Natural killer cell (primary cell): ENCODE data around the gene STK38. TPM values are rescaled to one million over a fixed set of nuclear protein-coding genes. Genes with fewer than 3 reads are reported as not detected.
A peak's percentile ranks its signal among the peaks of the same experiment; 100 is the strongest.

Experiments used
- ATAC-seq, 3 donors: fragments of 150-1000 bp in 2 of 3; fragments of 200-7000 bp in 1 of 3; cut with Tn5 transposase; 1 replicate in 1 of 3; 2 replicates in 2 of 3; pipeline ENCODE4 v1.10.0; 2021; ENCODE audit warnings: mild to moderate bottlenecking in 2 of 3, moderate library complexity in 2 of 3
- DNase-seq, 2 donors: peaks; one replicate each; pipeline versions ENCODE4 v3.0.0 to v3.0.0-alpha.2; 2013 to 2021; ENCODE audit warnings: mixed read lengths in 1 of 2
- H3K27ac ChIP-seq: one replicate; pipeline ENCODE4 v1.5.1; 2013; ENCODE audit warnings: mild to moderate bottlenecking, low read length
- H3K27me3 ChIP-seq: one replicate; pipeline ENCODE4 v1.6.1; 2013; ENCODE audit warnings: low read length; ENCODE audit not compliant: control insufficient read depth, insufficient read depth
- H3K36me3 ChIP-seq: one replicate; pipeline ENCODE4 v1.6.1; 2013; ENCODE audit warnings: low read length; ENCODE audit not compliant: control insufficient read depth, insufficient read depth
- H3K4me1 ChIP-seq: one replicate; pipeline ENCODE4 v1.6.1; 2013; ENCODE audit warnings: low read length; ENCODE audit not compliant: control insufficient read depth, insufficient read depth
- H3K4me3 ChIP-seq: one replicate; pipeline ENCODE4 v1.5.1; 2013; ENCODE audit warnings: low read length
- H3K9me3 ChIP-seq: one replicate; pipeline ENCODE4 v1.6.1; 2013; ENCODE audit warnings: low read length; ENCODE audit not compliant: control insufficient read depth, insufficient read depth
- H3K27ac Mint-ChIP-seq, 2 donors: one replicate each; pipeline ENCODE4 v1.8.0; 2022; ENCODE audit warnings: mild to moderate bottlenecking in 2 of 2, mixed read lengths in 2 of 2, moderate library complexity in 1 of 2
- H3K27me3 Mint-ChIP-seq, 2 donors: one replicate each; pipeline ENCODE4 v1.8.0; 2022; ENCODE audit warnings: low read depth in 2 of 2, mixed read lengths in 2 of 2
- H3K36me3 Mint-ChIP-seq: one replicate; pipeline ENCODE4 v1.8.0; 2022; ENCODE audit warnings: mixed read lengths
- H3K4me1 Mint-ChIP-seq, 2 donors: one replicate each; pipeline ENCODE4 v1.8.0; 2022; ENCODE audit warnings: mixed read lengths in 2 of 2
- H3K4me3 Mint-ChIP-seq: one replicate; pipeline ENCODE4 v1.8.0; 2022; ENCODE audit warnings: mild to moderate bottlenecking, moderate library complexity, mixed read lengths
- H3K9me3 Mint-ChIP-seq, 2 donors: one replicate each; pipeline ENCODE4 v1.8.0; 2022; ENCODE audit warnings: mixed read lengths in 2 of 2
- CTCF ChIP-seq: fragments of 200-600 bp; IDR thresholded peaks from one replicate; pipeline ENCODE4 v1.8.0; 2022; ENCODE audit warnings: antibody characterized with exemption
- WGBS: methylation state at CpG from one replicate; pipeline ENCODE4 v1.1.7; 2013; ENCODE audit warnings: missing lambda C conversion rate; ENCODE audit not compliant: insufficient coverage; 5-methylcytosine and 5-hydroxymethylcytosine counted together
- intact Hi-C: fragments of 100-400 bp; cut with micrococcal nuclease; formaldehyde crosslinking; loops from one replicate; pipeline ENCODE4 v1.14.2; 2022
- total RNA-seq, 4 donors: library from RNA; stranded (reverse); fragments of 120-200 nt in 1 of 4; gene quantifications; one replicate each; pipeline versions ENCODE4 v1.2.3 to v1.2.4, GENCODE V29; 2013 to 2022

STK38 gene
- total RNA-seq, 3 donors from 2014 or later (not counting 1 experiment from before 2014, with no cell fraction given): 105 to 157 (median 126) TPM

DNA sequence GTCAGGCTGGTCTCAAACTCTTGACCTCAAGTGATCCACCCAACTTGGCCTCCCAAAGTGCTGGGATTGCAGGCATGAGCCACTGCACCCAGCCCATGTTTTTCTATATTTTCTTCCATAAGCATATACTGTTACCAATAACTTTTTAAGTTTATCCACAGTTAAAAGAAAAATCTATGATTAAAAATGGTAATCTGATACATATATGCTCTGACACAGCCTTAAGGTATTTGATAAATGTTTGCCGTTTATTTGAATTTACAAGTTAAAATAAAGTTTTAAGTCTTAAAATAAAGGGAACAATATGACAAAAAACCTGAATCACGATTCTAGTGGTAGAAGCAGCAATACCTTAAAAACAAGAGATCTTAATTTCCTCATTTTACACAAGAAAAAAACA, 5.2 kb downstream of the STK38 start:
- Mint-ChIP-seq H3K9me3 (no peaks in the 10 kb centered on the region), H3K36me3 (no peaks in the 10 kb centered on the region), H3K27ac (peak overlapping the region; percentile 75 to 86), H3K4me1 (peaks cover 57 to 70% of the 10 kb centered on the region in 2 donors), H3K4me3 (peak overlapping the region; percentile 78), H3K27me3 (no peaks in the 10 kb centered on the region)
- H3K4me1 ChIP-seq: peaks cover 51% of the 10 kb centered on the region
- no CpG with 5 or more reads among the region's 2 CpGs for WGBS
- TF ChIP-seq CTCF: no peak
- H3K36me3 ChIP-seq: peaks cover 40% of the 10 kb centered on the region
- no peak overlapping the region for H3K4me3 ChIP-seq
- no peaks in the 10 kb centered on the region for H3K9me3 ChIP-seq
- no peaks in the 10 kb centered on the region for H3K27me3 ChIP-seq
- DNase-seq (no peak), ATAC-seq (no peak)
- intact Hi-C loops: no loop called here
- H3K27ac ChIP-seq: no peak overlapping the region

- TF ChIP-seq CTCF: no peak
- H3K4me3 Mint-ChIP-seq: peak overlapping the region; percentile 35
- H3K36me3 Mint-ChIP-seq: no peaks in the 10 kb centered on the region
- Histone ChIP-seq H3K4me3 (no peak overlapping the region), H3K27me3 (no peaks in the 10 kb centered on the region), H3K27ac (peak overlapping the region; percentile 86), H3K4me1 (peaks cover 61% of the 10 kb centered on the region), H3K36me3 (peaks cover 56% of the 10 kb centered on the region), H3K9me3 (no peaks in the 10 kb centered on the region)
- peak; percentile 66 to 80 (median 71) for ATAC-seq
- no peaks in the 10 kb centered on the region for H3K27me3 Mint-ChIP-seq
- H3K9me3 Mint-ChIP-seq: no peaks in the 10 kb centered on the region
- peak in 1 of 2 donors; percentile 66 for DNase-seq
- 100% methylated on average over 1 of the region's 4 CpGs for WGBS
- peaks cover 53 to 67% of the 10 kb centered on the region in 2 donors for H3K4me1 Mint-ChIP-seq
- peak overlapping the region; percentile 75 to 86 for H3K27ac Mint-ChIP-seq
- intact Hi-C loops: loop anchor here (10.0 kb wide), 1 partner anchor 145 kb away; no protein-coding TSS in a partner anchor
Measured at GRCh38 chr6:36539814-36540568, 7.3 kb downstream of the STK38 start.

DNA sequence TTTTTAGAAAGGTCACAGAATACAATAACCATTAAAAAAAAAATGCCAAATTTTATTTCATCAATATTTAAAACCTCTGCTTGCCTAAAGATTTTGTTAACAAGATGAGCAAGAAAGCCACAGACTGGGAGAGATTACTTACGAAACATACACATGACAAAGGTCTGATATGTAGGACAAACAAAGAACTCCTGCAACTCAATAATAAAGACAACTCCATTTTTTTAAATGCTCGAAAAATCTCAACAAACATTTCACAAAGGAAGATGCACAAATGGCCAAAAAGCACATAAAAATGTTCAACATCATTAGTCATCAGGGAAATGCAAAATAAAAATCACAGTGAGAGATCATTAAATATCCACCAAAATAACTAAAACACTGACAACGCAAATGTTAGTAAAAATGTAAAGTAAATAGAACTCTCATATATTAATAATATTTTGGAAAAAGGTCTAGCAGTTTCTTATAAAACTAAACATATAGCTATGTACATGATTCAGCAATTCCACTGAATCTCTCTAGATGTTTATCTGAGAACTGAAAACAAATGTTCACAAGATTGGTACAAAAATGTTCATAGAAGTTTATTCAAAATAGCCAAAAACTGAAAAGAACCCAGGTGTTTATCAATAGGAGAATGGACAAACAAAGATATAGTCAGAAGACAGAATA, 10.3 kb downstream of the STK38 start:
- no peak overlapping the region for H3K4me3 Mint-ChIP-seq
- peaks cover 79% of the 10 kb centered on the region for H3K36me3 ChIP-seq
- ATAC-seq: no peak
- no peaks in the 10 kb centered on the region for H3K9me3 Mint-ChIP-seq
- TF ChIP-seq CTCF: no peak
- peak overlapping the region; percentile 60 to 75 for H3K27ac Mint-ChIP-seq
- peaks cover 11% of the 10 kb centered on the region for H3K36me3 Mint-ChIP-seq
- peaks cover 54 to 64% of the 10 kb centered on the region in 2 donors for H3K4me1 Mint-ChIP-seq
- H3K27me3 ChIP-seq: no peaks in the 10 kb centered on the region
- H3K27me3 Mint-ChIP-seq: no peaks in the 10 kb centered on the region
- DNase-seq: no peak
- intact Hi-C loops: loop anchor here (10.0 kb wide), 1 partner anchor 148 kb away; no protein-coding TSS in a partner anchor
- peaks cover 47% of the 10 kb centered on the region for H3K4me1 ChIP-seq
- WGBS: 92% methylated on average over 2 of the region's 3 CpGs
- no peaks in the 10 kb centered on the region for H3K9me3 ChIP-seq
- no peak overlapping the region for H3K27ac ChIP-seq
- H3K4me3 ChIP-seq: no peak overlapping the region
